HCT116 (cell line): ENCODE measurements around the gene GNAO1. TPM values are rescaled to one million over a fixed set of nuclear protein-coding genes. Genes with fewer than 3 reads are reported as not detected.

Experiments used
- ATAC-seq: fragments of 200-7000 bp; cut with Tn5 transposase; 2 replicates; pipeline ENCODE4 v1.9.1; 2020; ENCODE audit warnings: mild to moderate bottlenecking, moderate library complexity
- BruUV-seq: library from RNA; stranded (reverse); fragments of 400-500 nt; replicated peaks from 2 replicates; lab custom pipeline; 2021; lab: Mats Ljungman, UMichigan
- CTCF ChIA-PET: fragments of 300-600 bp; sonication (Branson Sonifier 250); formaldehyde crosslinking; loops from one replicate; lab custom pipeline; 2021; ENCODE audit warnings: antibody characterized with exemption; lab: Charles Lee
- POLR2A ChIA-PET: fragments of 300-600, 350-600 bp; sonication (Branson Sonifier 250); formaldehyde crosslinking; loops from one replicate; lab custom pipeline; 2021; ENCODE audit warnings: antibody characterized with exemption; lab: Charles Lee
- RAD21 ChIA-PET, 2 experiments: fragments of 300-600 bp; sonication (Branson Sonifier 250); formaldehyde crosslinking; loops; one replicate each; lab custom pipeline; 2023; ENCODE audit warnings: low total read pairs in 2 of 2; ENCODE audit not compliant: uncharacterized antibody in 2 of 2, unreplicated experiment in 2 of 2, low non-redundant PET in 1 of 2; lab: Charles Lee
- DNase-seq: peaks from one replicate; pipeline ENCODE4 v3.0.0-alpha.2; 2010; ENCODE audit warnings: low read depth, low spot score
- H2AFZ ChIP-seq: fragments of 200-600 bp; shearing (Covaris generic), sonication (generic); 2 replicates; pipeline ENCODE4 v1.6.1; 2017; ENCODE audit warnings: low read depth, mixed run types, mixed read lengths, antibody characterized with exemption, low read length; ENCODE audit not compliant: poor library complexity, severe bottlenecking
- H3K27ac ChIP-seq: 2 replicates; pipeline ENCODE4 v1.5.1; 2012; ENCODE audit warnings: low read depth, low read length
- H3K27me3 ChIP-seq: fragments of 200-600 bp; sonication (generic); 2 replicates; pipeline ENCODE4 v1.6.1; 2016; ENCODE audit warnings: mixed run types, low read length, mixed read lengths; ENCODE audit not compliant: insufficient read depth
- H3K36me3 ChIP-seq, 2 experiments: fragments of 200-500 bp in 1 of 2; fragments of 200-600 bp in 1 of 2; sonication (Bioruptor generic) in 1 of 2; sonication (generic) in 1 of 2; 2 replicates each; pipeline versions ENCODE4 v1.5.1 to v1.6.1; 2014 to 2016; ENCODE audit warnings: low read length in 2 of 2, inconsistent platforms in 1 of 2, mixed read lengths in 1 of 2, mixed run types in 1 of 2; ENCODE audit not compliant: insufficient read depth in 2 of 2, control insufficient read depth in 1 of 2
- H3K4me1 ChIP-seq, 2 experiments: fragments of 200-600 bp in 1 of 2; sonication (generic) in 1 of 2; 2 replicates each; pipeline versions ENCODE4 v1.5.1 to v1.6.1; 2012 to 2017; ENCODE audit warnings: low read length in 2 of 2, inconsistent platforms in 1 of 2, mild to moderate bottlenecking in 1 of 2, mixed read lengths in 1 of 2, mixed run types in 1 of 2, moderate library complexity in 1 of 2; ENCODE audit not compliant: insufficient read depth in 2 of 2, control insufficient read depth in 1 of 2
- H3K4me2 ChIP-seq: fragments of 200-600 bp; sonication (generic); 2 replicates; pipeline ENCODE4 v1.6.1; 2017; ENCODE audit warnings: mixed run types, low read length, mixed read lengths
- H3K4me3 ChIP-seq, 2 experiments: fragments of 200-600 bp in 1 of 2; sonication (generic) in 1 of 2; replicated peaks in 1 of 2; 2 replicates each; pipeline ENCODE4 v1.5.1; 2011 to 2016; ENCODE audit warnings: low read length in 2 of 2, control low read depth in 1 of 2, low read depth in 1 of 2, mild to moderate bottlenecking in 1 of 2, mixed read lengths in 1 of 2, mixed run types in 1 of 2
- H3K79me2 ChIP-seq: fragments of 200-600 bp; sonication (generic); 2 replicates; pipeline ENCODE4 v1.6.1; 2017; ENCODE audit warnings: mild to moderate bottlenecking, mixed run types, low read length, moderate library complexity, mixed read lengths; ENCODE audit not compliant: insufficient read depth
- H3K9ac ChIP-seq: fragments of 200-600 bp; sonication (generic); 2 replicates; pipeline ENCODE4 v1.6.1; 2016; ENCODE audit warnings: low read length, mixed read lengths
- H3K9me2 ChIP-seq: fragments of 200-600 bp; sonication (generic), shearing (Covaris generic); 2 replicates; pipeline ENCODE4 v1.6.1; 2017; ENCODE audit warnings: mixed run types, mild to moderate bottlenecking, moderate library complexity; ENCODE audit not compliant: insufficient read depth
- H3K9me3 ChIP-seq, 2 experiments: fragments of 200-500 bp in 1 of 2; fragments of 200-600 bp in 1 of 2; sonication (Bioruptor generic) in 1 of 2; sonication (generic) in 1 of 2; 2 replicates each; pipeline ENCODE4 v1.6.1; 2014 to 2017; ENCODE audit warnings: low read length in 2 of 2, mixed read lengths in 2 of 2, inconsistent platforms in 1 of 2, low read depth in 1 of 2, mild to moderate bottlenecking in 1 of 2, mixed run types in 1 of 2, moderate library complexity in 1 of 2; ENCODE audit not compliant: control insufficient read depth in 1 of 2, insufficient read depth in 1 of 2
- H4K20me1 ChIP-seq: fragments of 200-600 bp; sonication (generic), shearing (Covaris generic); 2 replicates; pipeline ENCODE4 v1.6.1; 2017; ENCODE audit warnings: mixed run types, mild to moderate bottlenecking, moderate library complexity; ENCODE audit not compliant: insufficient read depth
- ATF3 ChIP-seq: IDR thresholded peaks from 2 replicates; pipeline ENCODE4 v1.6.1; 2012
- CBX3 ChIP-seq: IDR thresholded peaks from 2 replicates; pipeline ENCODE4 v1.6.1; 2012; ENCODE audit warnings: low read depth
- CTCF ChIP-seq, 3 experiments: fragments of 200-600 bp in 1 of 3; sonication (generic) in 1 of 3; IDR thresholded peaks in 2 of 3; conservative IDR thresholded peaks in 1 of 3; 2 replicates each; pipeline ENCODE4 v1.5.1; 2012 to 2017; ENCODE audit warnings: low read depth in 2 of 3, low read length in 2 of 3, antibody characterized with exemption in 1 of 3, borderline replicate concordance in 1 of 3, control low read depth in 1 of 3, mild to moderate bottlenecking in 1 of 3, mixed read lengths in 1 of 3, mixed run types in 1 of 3, moderate library complexity in 1 of 3; ENCODE audit not compliant: insufficient read depth in 1 of 3
- ELF1 ChIP-seq: IDR thresholded peaks from 2 replicates; pipeline ENCODE4 v1.6.1; 2012; ENCODE audit warnings: low read depth, borderline replicate concordance
- EZH2 ChIP-seq: fragments of 200-600 bp; sonication (generic); IDR thresholded peaks from 2 replicates; pipeline ENCODE4 v1.6.1; 2017; ENCODE audit warnings: antibody characterized with exemption, mixed run types
- FOSL1 ChIP-seq: IDR thresholded peaks from 2 replicates; pipeline ENCODE4 v1.6.1; 2012; ENCODE audit warnings: low read depth
- JUND ChIP-seq: IDR thresholded peaks from 2 replicates; pipeline ENCODE4 v1.6.1; 2012
- POLR2A ChIP-seq: IDR thresholded peaks from 2 replicates; pipeline ENCODE4 v1.7.0; 2011; ENCODE audit warnings: borderline replicate concordance; ENCODE audit not compliant: insufficient read depth, insufficient read length; ENCODE audit errors: extremely low read depth
- POLR2AphosphoS5 ChIP-seq: IDR thresholded peaks from 2 replicates; pipeline ENCODE4 v1.6.1; 2011; ENCODE audit warnings: mild to moderate bottlenecking, low read depth, low read length, moderate library complexity
- SIN3A ChIP-seq: IDR thresholded peaks from 2 replicates; pipeline ENCODE4 v1.6.1; 2012; ENCODE audit warnings: low read depth
- SRF ChIP-seq: IDR thresholded peaks from 2 replicates; pipeline ENCODE4 v1.6.1; 2012; ENCODE audit warnings: low read depth
- TCF7L2 ChIP-seq: IDR thresholded peaks from 2 replicates; pipeline ENCODE4 v1.7.0; 2011; ENCODE audit warnings: borderline replicate concordance, inconsistent platforms; ENCODE audit not compliant: insufficient read depth, insufficient read length; ENCODE audit errors: extremely low read depth
- YY1 ChIP-seq: IDR thresholded peaks from 2 replicates; pipeline ENCODE4 v1.6.1; 2011; ENCODE audit warnings: low read length, low read depth, moderate library complexity, mild to moderate bottlenecking; ENCODE audit not compliant: insufficient replicate concordance; ENCODE audit errors: extremely low read depth
- ZFX ChIP-seq: fragments of 450-650 bp; IDR thresholded peaks from 2 replicates; pipeline ENCODE4 v1.6.1; 2017
- intact Hi-C: fragments of 100-400 bp; cut with micrococcal nuclease; formaldehyde crosslinking; loops from 2 replicates; pipeline ENCODE4 v1.10.0; 2022
- total RNA-seq: library from RNA; stranded (reverse); gene quantifications from one replicate; pipeline ENCODE4 v1.2.1, GENCODE V29; 2021; ENCODE audit not compliant: unreplicated experiment

The GNAO1 gene
- total RNA-seq, 1 experiment from 2014 or later: 0.12 TPM

- Histone ChIP-seq H3K9ac (no peak overlapping the region), H3K79me2 (no peaks in the 10 kb centered on the region), H3K36me3 (no peaks in the 10 kb centered on the region), H3K27me3 (no peaks in the 10 kb centered on the region), H3K4me2 (no peak overlapping the region), H3K27ac (no peak overlapping the region), H4K20me1 (no peaks in the 10 kb centered on the region), H3K9me3 (no peaks in the 10 kb centered on the region), H2AFZ (no peak overlapping the region), H3K4me3 (no peak overlapping the region), H3K9me2 (no peaks in the 10 kb centered on the region), H3K4me1 (peaks cover 0 to 22% of the 10 kb centered on the region in 2 experiments; a peak in 3 of 4 replicates)
- CTCF ChIA-PET: no interaction called here
- TF ChIP-seq YY1 (no peak), JUND (no peak), ZFX (no peak), FOSL1 (no peak), POLR2A (no peak), SRF (no peak)
- intact Hi-C loops: no loop called here
- BruUV-seq: no TSS peak
- RAD21 ChIA-PET: no interaction called here
- ATAC-seq (no peak), DNase-seq (no peak)
- POLR2A ChIA-PET: no interaction called here
Measured at GRCh38 chr16:56340864-56341365, 149.6 kb downstream of the GNAO1 start.

- DNase-seq (no peak), ATAC-seq (no peak)
- no peak overlapping the region for H3K27ac ChIP-seq
- H3K79me2 ChIP-seq: no peaks in the 10 kb centered on the region
- POLR2A ChIA-PET: no interaction called here
- H4K20me1 ChIP-seq: no peaks in the 10 kb centered on the region
- H3K9me2 ChIP-seq: no peaks in the 10 kb centered on the region
- no peak overlapping the region for H2AFZ ChIP-seq
- no TSS peak for BruUV-seq
- H3K4me2 ChIP-seq: no peak overlapping the region
- no peaks in the 10 kb centered on the region for H3K27me3 ChIP-seq
- CTCF ChIA-PET: interaction anchor here (0.9 kb wide), 1 partner anchor 15 kb away, joined by 4 read pairs; no protein-coding TSS in a partner anchor
- H3K9me3 ChIP-seq: no peaks in the 10 kb centered on the region
- TF ChIP-seq JUND (no peak), CTCF (IDR thresholded peaks at IDR 0.05 in 2 of 3, conservative IDR thresholded peaks at IDR 0.05 in 1 of 3; ENCODE audit: borderline replicate concordance in 1 of 3, insufficient read depth in 1 of 3, low read depth in 2 of 3, low read length in 2 of 3) (no peak), SRF (no peak), SIN3A (no peak), ATF3 (no peak), CBX3 (no peak), EZH2 (no peak), ELF1 (no peak), TCF7L2 (no peak), POLR2AphosphoS5 (no peak)
- H3K4me1 ChIP-seq: peaks cover 0 to 17% of the 10 kb centered on the region in 2 experiments; a peak in 3 of 4 replicates
- RAD21 ChIA-PET: no interaction called here
- intact Hi-C loops: no loop called here
- H3K9ac ChIP-seq: no peak overlapping the region
- H3K36me3 ChIP-seq: no peaks in the 10 kb centered on the region
- H3K4me3 ChIP-seq: no peak overlapping the region
Measured at GRCh38 chr16:56341656-56342399, 150.5 kb downstream of the GNAO1 start.
